HuH-7.5 (cell line): ENCODE results near the gene CDC73.
"Not testable (repeated sequence)": the region's sequence is repeated elsewhere in the genome, so short reads cannot be mapped to it uniquely, and the experiment has no call there.

ENCODE experiments used
- DNase-seq: peaks from one replicate; pipeline ENCODE4 v3.0.0; 2011; ENCODE audit warnings: low spot score

The CDC73 gene

GRCh38 chr1:193181985-193182384 is 60.2 kb downstream of the CDC73 start:
- DNase-seq = no peak

- no peak for DNase-seq
These were observed 61.3 kb downstream of the CDC73 start for GRCh38 chr1:193183019-193183627.

GRCh38 chr1:193184776-193185175 is 62.9 kb downstream of the CDC73 start:
- no peak for DNase-seq

GRCh38 chr1:193185211-193185610 is 63.4 kb downstream of the CDC73 start:
- no peak for DNase-seq

GRCh38 chr1:193185901-193186731 is 64.3 kb downstream of the CDC73 start, which contains the start of gene B3GALT2:
TSS of gene B3GALT2 (minus strand) at chr1:193186613. CDS start at chr1:193181562, 5,051 bp downstream.
- DNase-seq = no peak

- no peak for DNase-seq
These were observed 65.3 kb downstream of the CDC73 start for GRCh38 chr1:193187114-193187513.

- not testable (repeated sequence) for DNase-seq
These were observed 67.1 kb downstream of the CDC73 start for GRCh38 chr1:193188915-193189314.

- DNase-seq = no peak
These were observed 67.7 kb downstream of the CDC73 start for GRCh38 chr1:193189442-193190095.

- no peak for DNase-seq
These were observed 68.4 kb downstream of the CDC73 start for GRCh38 chr1:193190096-193190744.

GRCh38 chr1:193192586-193192985 is 70.8 kb downstream of the CDC73 start:
- DNase-seq = no peak

- DNase-seq = no peak
These were observed 78.1 kb downstream of the CDC73 start for GRCh38 chr1:193199940-193200339.

GRCh38 chr1:193201021-193201420 is 79.2 kb downstream of the CDC73 start:
- DNase-seq = no peak

GRCh38 chr1:193210996-193211395 is 89.2 kb downstream of the CDC73 start:
- DNase-seq = no peak

- no peak for DNase-seq
These were observed 89.7 kb downstream of the CDC73 start for GRCh38 chr1:193211539-193211938.

GRCh38 chr1:193212637-193213036 is 90.8 kb downstream of the CDC73 start:
- no peak for DNase-seq

GRCh38 chr1:193213998-193214397 is 92.2 kb downstream of the CDC73 start:
- DNase-seq = no peak

- DNase-seq = no peak
These were observed 95.1 kb downstream of the CDC73 start for GRCh38 chr1:193216920-193217319.

- no peak for DNase-seq
These were observed 97.6 kb downstream of the CDC73 start for GRCh38 chr1:193219391-193219790.

GRCh38 chr1:193221651-193222050 is 99.8 kb downstream of the CDC73 start:
- no peak for DNase-seq

GRCh38 chr1:193222056-193222615 is 100.3 kb downstream of the CDC73 start:
- DNase-seq = no peak

GRCh38 chr1:193229136-193229535 is 107.3 kb downstream of the CDC73 start:
- DNase-seq = no peak

GRCh38 chr1:193231146-193231545 is 109.3 kb downstream of the CDC73 start:
- not testable (repeated sequence) for DNase-seq
